Caco-2 (cell line): Measurements from ENCODE around the gene NOS1AP. TPM values are rescaled to one million over a fixed set of nuclear protein-coding genes. Genes with fewer than 3 reads are reported as not detected.

Experiments used
- BruUV-seq: library from RNA; stranded (reverse); fragments of 400-500 nt; replicated peaks from 2 replicates; lab custom pipeline; 2021; lab: Mats Ljungman, UMichigan
- CTCF ChIA-PET: fragments of 300-600 bp; sonication (Branson Sonifier 250); formaldehyde crosslinking; loops from one replicate; lab custom pipeline; 2022; ENCODE audit warnings: antibody characterized with exemption; lab: Charles Lee
- POLR2A ChIA-PET: fragments of 300-600 bp; sonication (Branson Sonifier 250); formaldehyde crosslinking; loops from one replicate; lab custom pipeline; 2022; ENCODE audit warnings: antibody characterized with exemption; lab: Charles Lee
- DNase-seq, 2 experiments: peaks; one replicate each; pipeline versions ENCODE4 v3.0.0 to v3.0.0-alpha.2; 2020 to 2022
- H3K27me3 ChIP-seq: replicated peaks from 2 replicates; pipeline ENCODE4 v1.6.0; 2011; ENCODE audit warnings: low read length; ENCODE audit not compliant: control insufficient read depth, insufficient read depth
- H3K36me3 ChIP-seq: 2 replicates; pipeline ENCODE4 v1.5.1; 2011; ENCODE audit warnings: low read length; ENCODE audit not compliant: control insufficient read depth, insufficient read depth
- H3K4me1 ChIP-seq: fragments of 250-450 bp; sonication (Bioruptor Pico); 2 replicates; pipeline ENCODE4 v1.5.1; 2020; ENCODE audit warnings: mild to moderate bottlenecking
- H3K4me3 ChIP-seq: 2 replicates; pipeline ENCODE4 v1.5.1; 2011; ENCODE audit warnings: low read depth, mild to moderate bottlenecking, control low read depth, low read length
- H3K9me3 ChIP-seq: fragments of 250-450 bp; sonication (Bioruptor Pico); 2 replicates; pipeline ENCODE4 v1.5.1; 2020; ENCODE audit warnings: mild to moderate bottlenecking, moderate library complexity
- H3K27ac Mint-ChIP-seq: one replicate; pipeline ENCODE4 v1.8.0; 2022; ENCODE audit warnings: mixed read lengths; ENCODE audit not compliant: unreplicated experiment
- H3K27me3 Mint-ChIP-seq: one replicate; pipeline ENCODE4 v1.8.0; 2022; ENCODE audit warnings: mixed read lengths; ENCODE audit not compliant: insufficient read depth, unreplicated experiment
- H3K36me3 Mint-ChIP-seq: one replicate; pipeline ENCODE4 v1.8.0; 2022; ENCODE audit warnings: mild to moderate bottlenecking, mixed read lengths; ENCODE audit not compliant: insufficient read depth, unreplicated experiment
- H3K4me1 Mint-ChIP-seq: one replicate; pipeline ENCODE4 v1.8.0; 2022; ENCODE audit warnings: low read depth, mixed read lengths; ENCODE audit not compliant: unreplicated experiment
- H3K4me3 Mint-ChIP-seq: one replicate; pipeline ENCODE4 v1.8.0; 2022; ENCODE audit warnings: mild to moderate bottlenecking, moderate library complexity, mixed read lengths; ENCODE audit not compliant: unreplicated experiment
- H3K9me3 Mint-ChIP-seq: one replicate; pipeline ENCODE4 v1.8.0; 2022; ENCODE audit warnings: mixed read lengths; ENCODE audit not compliant: unreplicated experiment
- intact Hi-C: fragments of 100-400 bp; cut with micrococcal nuclease; formaldehyde crosslinking; loops from one replicate; pipeline ENCODE4 v1.10.0; 2022; ENCODE audit not compliant: unreplicated experiment
- total RNA-seq: library from RNA; stranded (reverse); gene quantifications from 2 replicates; pipeline ENCODE4 v1.2.3, GENCODE V29; 2022
- TF ChIP-seq, protein P1 (sequence below), 2 experiments: fragments of 200-600 bp in 1 of 2; IDR thresholded peaks; 1 replicate in 1 of 2; 2 replicates in 1 of 2; pipeline versions ENCODE4 v1.5.1 to v1.8.0; 2011 to 2022; ENCODE audit warnings: antibody characterized with exemption in 1 of 2, control low read depth in 1 of 2, inconsistent platforms in 1 of 2, low read depth in 1 of 2, low read length in 1 of 2, mild to moderate bottlenecking in 1 of 2, moderate library complexity in 1 of 2; ENCODE audit not compliant: insufficient read depth in 1 of 2, severe bottlenecking in 1 of 2, unreplicated experiment in 1 of 2

NOS1AP gene
- total RNA-seq, 1 experiment from 2014 or later = 5.5 TPM

DNA sequence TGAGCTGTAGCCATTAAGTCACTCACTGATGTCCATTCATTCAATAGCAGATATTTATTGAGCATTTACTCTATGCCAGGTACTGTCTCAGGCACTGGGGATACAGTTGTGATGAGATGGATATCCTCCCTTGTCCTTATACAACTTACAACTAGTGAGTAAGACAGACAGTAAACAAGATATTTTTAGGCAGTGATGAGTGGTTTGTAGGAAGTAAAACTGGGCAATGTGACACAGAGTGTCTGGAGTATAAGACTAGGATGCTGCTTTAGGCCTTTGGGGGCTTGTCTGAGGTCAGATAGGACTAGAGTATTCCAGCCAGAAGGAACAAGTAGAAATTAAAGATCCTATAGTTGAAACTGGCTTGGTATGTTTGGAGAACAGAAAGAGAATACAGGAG is 41.4 kb downstream of the NOS1AP start:
- intact Hi-C loops = no loop called here
- DNase-seq = no peak
- no peak overlapping the region for H3K27ac Mint-ChIP-seq
- Histone ChIP-seq H3K4me3 (no peak overlapping the region), H3K9me3 (no peaks in the 10 kb centered on the region), H3K36me3 (no peaks in the 10 kb centered on the region), H3K27me3 (no peaks in the 10 kb centered on the region), H3K4me1 (peaks cover 2% of the 10 kb centered on the region; the same call in 1 of the 2 replicates)
- H3K27me3 Mint-ChIP-seq = no peaks in the 10 kb centered on the region
- peaks cover 10% of the 10 kb centered on the region for H3K9me3 Mint-ChIP-seq
- CTCF ChIA-PET = interaction anchor here (0.6 kb wide), 1 partner anchor 9 kb away, joined by 3 read pairs; no protein-coding TSS in a partner anchor
- no peak overlapping the region for H3K4me3 Mint-ChIP-seq
- no peaks in the 10 kb centered on the region for H3K36me3 Mint-ChIP-seq
- TF ChIP-seq, protein P1, sequence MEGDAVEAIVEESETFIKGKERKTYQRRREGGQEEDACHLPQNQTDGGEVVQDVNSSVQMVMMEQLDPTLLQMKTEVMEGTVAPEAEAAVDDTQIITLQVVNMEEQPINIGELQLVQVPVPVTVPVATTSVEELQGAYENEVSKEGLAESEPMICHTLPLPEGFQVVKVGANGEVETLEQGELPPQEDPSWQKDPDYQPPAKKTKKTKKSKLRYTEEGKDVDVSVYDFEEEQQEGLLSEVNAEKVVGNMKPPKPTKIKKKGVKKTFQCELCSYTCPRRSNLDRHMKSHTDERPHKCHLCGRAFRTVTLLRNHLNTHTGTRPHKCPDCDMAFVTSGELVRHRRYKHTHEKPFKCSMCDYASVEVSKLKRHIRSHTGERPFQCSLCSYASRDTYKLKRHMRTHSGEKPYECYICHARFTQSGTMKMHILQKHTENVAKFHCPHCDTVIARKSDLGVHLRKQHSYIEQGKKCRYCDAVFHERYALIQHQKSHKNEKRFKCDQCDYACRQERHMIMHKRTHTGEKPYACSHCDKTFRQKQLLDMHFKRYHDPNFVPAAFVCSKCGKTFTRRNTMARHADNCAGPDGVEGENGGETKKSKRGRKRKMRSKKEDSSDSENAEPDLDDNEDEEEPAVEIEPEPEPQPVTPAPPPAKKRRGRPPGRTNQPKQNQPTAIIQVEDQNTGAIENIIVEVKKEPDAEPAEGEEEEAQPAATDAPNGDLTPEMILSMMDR (IDR thresholded peaks at IDR 0.05; ENCODE audit: insufficient read depth in 1 of 2, low read depth in 1 of 2, low read length in 1 of 2, severe bottlenecking in 1 of 2, unreplicated experiment in 1 of 2) = no peak
- no TSS peak for BruUV-seq
- no peaks in the 10 kb centered on the region for H3K4me1 Mint-ChIP-seq
- POLR2A ChIA-PET = no interaction called here

DNA sequence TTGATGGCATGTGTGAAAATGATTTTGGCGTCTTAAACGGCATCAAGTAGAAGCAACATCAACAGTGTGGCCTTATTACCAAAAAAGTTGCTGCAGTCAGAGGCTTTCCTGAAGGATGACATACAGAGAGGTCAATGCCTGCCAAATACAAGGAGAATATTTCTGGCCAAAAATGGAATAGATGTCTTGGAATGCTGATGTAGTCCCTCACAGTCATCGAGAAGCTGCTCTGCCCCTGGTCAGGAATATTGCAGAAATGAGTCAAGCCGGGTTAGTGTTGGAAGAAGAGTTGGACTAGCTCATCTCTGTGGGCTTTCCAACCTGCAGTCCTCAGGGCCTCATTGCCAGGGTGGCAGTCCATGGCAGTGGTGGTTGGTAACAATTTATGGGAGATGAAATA is 42.1 kb downstream of the NOS1AP start:
- Histone ChIP-seq H3K9me3 (no peaks in the 10 kb centered on the region), H3K27me3 (no peaks in the 10 kb centered on the region), H3K36me3 (no peaks in the 10 kb centered on the region), H3K4me3 (no peak overlapping the region), H3K4me1 (peaks cover 2% of the 10 kb centered on the region; the same call in 1 of the 2 replicates)
- BruUV-seq = no TSS peak
- H3K4me1 Mint-ChIP-seq = no peaks in the 10 kb centered on the region
- no peak overlapping the region for H3K27ac Mint-ChIP-seq
- H3K27me3 Mint-ChIP-seq = no peaks in the 10 kb centered on the region
- TF ChIP-seq, protein P1 (IDR thresholded peaks at IDR 0.05; ENCODE audit: insufficient read depth in 1 of 2, low read depth in 1 of 2, low read length in 1 of 2, severe bottlenecking in 1 of 2, unreplicated experiment in 1 of 2) = no peak
- CTCF ChIA-PET = interaction anchor here (0.6 kb wide), 1 partner anchor 10 kb away, joined by 3 read pairs; no protein-coding TSS in a partner anchor
- H3K4me3 Mint-ChIP-seq = no peak overlapping the region
- H3K36me3 Mint-ChIP-seq = no peaks in the 10 kb centered on the region
- POLR2A ChIA-PET = no interaction called here
- no peak for DNase-seq
- intact Hi-C loops = no loop called here
- peaks cover 10% of the 10 kb centered on the region for H3K9me3 Mint-ChIP-seq

DNA sequence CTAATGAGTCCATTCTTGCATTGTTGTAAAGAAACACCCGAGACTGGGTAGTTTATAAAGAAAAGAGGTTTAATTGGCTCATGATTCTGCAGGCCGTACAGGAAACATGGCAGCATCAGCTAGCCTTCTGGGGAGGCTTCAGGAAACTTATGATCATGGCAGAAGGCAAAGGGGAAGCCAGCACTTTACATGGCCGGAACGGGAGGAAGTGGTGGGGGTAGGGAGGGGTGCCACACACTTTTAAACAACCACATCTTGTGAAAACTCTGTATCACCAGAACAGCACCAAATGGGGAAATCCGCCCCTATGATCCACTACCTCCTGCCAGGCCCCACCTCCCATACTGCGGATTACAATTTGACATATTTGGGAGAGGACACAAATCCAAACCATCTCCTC is 43.9 kb downstream of the NOS1AP start:
- POLR2A ChIA-PET = no interaction called here
- no peaks in the 10 kb centered on the region for H3K36me3 ChIP-seq
- peaks cover 4% of the 10 kb centered on the region for H3K9me3 Mint-ChIP-seq
- H3K36me3 Mint-ChIP-seq = no peaks in the 10 kb centered on the region
- TF ChIP-seq, protein P1 (IDR thresholded peaks at IDR 0.05; ENCODE audit: insufficient read depth in 1 of 2, low read depth in 1 of 2, low read length in 1 of 2, severe bottlenecking in 1 of 2, unreplicated experiment in 1 of 2) = no peak
- no peaks in the 10 kb centered on the region for H3K9me3 ChIP-seq
- no peak overlapping the region for H3K4me3 ChIP-seq
- DNase-seq = no peak
- no peak overlapping the region for H3K4me3 Mint-ChIP-seq
- no peaks in the 10 kb centered on the region for H3K27me3 ChIP-seq
- BruUV-seq = no TSS peak
- H3K27me3 Mint-ChIP-seq = no peaks in the 10 kb centered on the region
- peaks cover 2% of the 10 kb centered on the region; the same call in 1 of the 2 replicates for H3K4me1 ChIP-seq
- H3K4me1 Mint-ChIP-seq = no peaks in the 10 kb centered on the region
- CTCF ChIA-PET = no interaction called here
- intact Hi-C loops = no loop called here
- no peak overlapping the region for H3K27ac Mint-ChIP-seq
